OCI-M2 (cell line): Measurements from ENCODE around the gene RPS6KA3.
"Not testable (repeated sequence)": the region's sequence is repeated elsewhere in the genome, so short reads cannot be mapped to it uniquely, and the experiment has no call there.

Experiments used
- DNase-seq: peaks from one replicate; lab custom pipeline; 2025; ENCODE audit not compliant: unreplicated experiment; lab: John Stamatoyannopoulos, UW

RPS6KA3 gene

DNA sequence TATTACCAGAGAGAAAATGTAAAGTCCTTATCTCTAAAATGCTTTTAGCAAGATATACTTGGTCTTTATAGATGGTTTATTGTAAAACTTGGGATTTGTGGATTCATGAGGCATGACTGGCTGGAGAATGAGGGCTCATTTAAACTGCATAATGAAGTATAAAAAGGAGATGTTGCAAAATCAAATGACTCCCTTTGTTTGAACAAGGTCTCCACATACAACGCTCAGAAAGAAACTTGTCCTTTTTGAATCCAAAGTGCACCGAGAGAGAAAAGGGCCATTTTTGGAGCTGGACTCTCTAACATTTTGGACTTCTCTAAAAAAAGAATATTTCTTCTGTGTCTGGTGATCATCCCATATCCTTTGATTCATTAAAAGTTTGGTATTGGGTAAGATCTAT lies 117.4 kb downstream of the RPS6KA3 start:
- DNase-seq, result no peak

DNA sequence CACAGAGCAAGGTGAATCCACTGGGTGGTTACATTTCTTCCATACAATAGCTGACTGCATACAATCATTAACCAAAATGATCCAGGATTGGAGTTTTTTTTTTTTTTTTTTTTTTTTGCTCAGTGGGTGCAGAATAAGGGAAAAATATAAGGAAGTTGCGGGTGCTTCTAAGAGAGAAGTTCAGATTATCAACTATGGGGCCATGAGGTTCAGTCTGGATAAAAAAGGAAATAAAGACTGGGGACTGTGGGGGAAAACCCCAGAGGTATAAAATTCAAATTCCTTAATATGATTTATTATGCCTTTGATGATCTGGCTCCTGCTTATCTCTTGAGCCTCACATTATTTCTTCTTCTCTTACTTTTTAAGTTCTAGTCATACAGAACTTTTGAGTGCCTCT lies 119.1 kb downstream of the RPS6KA3 start:
- no peak for DNase-seq

DNA sequence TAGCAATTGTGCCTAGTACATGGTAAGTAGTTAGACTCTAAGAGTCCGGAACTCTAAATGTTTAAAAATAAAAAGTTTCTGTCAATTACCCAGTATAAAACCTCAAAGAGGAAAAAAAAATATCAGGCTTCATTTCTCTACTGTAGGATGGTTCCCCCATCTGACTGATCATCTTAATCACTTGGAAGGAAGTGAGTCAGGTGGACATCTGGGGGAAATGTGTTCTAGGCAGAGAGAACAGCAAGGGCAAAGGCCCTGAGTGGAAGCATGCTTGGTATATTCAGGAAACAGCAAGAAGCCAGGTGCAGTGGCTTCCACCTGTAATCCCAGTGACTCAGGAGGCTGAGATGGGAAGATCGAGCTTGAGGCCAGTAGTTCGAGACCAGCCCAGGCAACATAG lies 122.2 kb downstream of the RPS6KA3 start:
- DNase-seq, result no peak

DNA sequence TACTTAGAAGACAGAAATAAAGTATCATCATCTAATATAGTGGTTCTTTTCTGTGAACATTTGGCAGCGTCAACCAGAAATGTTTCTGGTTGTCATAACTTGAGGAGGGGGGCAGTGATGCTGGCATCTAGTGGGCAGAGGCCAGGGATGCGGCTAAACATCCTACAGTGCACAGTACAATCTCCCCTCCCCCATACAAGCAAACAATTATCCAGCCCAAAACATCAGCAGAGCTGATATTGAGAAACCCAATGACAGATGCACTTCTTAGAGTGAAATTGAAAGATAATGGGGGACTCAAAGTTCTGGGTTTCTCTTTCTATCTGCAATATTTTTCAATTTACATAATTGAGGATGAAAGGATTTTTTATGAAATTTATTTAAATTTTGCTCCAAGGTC lies 123.1 kb downstream of the RPS6KA3 start:
- DNase-seq, result no peak

DNA sequence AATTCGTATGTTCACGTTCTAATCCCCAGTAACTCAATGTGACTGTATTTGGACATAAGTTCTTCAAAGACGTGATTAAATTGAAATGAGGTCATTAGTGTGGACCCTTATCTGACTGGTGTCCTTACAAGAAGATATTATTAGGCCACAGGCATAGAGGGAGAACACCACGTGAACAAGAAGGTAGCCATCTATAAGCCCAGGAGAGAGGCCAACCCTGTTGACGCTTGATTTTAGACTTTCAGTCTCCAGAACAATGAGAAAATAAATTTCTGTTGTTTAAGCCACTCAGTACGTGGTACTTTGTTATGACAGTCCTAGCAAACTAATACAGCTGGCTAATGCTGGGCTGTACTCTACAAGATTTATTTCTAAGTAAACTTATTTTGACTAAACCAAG lies 123.6 kb downstream of the RPS6KA3 start:
- no peak for DNase-seq

DNA sequence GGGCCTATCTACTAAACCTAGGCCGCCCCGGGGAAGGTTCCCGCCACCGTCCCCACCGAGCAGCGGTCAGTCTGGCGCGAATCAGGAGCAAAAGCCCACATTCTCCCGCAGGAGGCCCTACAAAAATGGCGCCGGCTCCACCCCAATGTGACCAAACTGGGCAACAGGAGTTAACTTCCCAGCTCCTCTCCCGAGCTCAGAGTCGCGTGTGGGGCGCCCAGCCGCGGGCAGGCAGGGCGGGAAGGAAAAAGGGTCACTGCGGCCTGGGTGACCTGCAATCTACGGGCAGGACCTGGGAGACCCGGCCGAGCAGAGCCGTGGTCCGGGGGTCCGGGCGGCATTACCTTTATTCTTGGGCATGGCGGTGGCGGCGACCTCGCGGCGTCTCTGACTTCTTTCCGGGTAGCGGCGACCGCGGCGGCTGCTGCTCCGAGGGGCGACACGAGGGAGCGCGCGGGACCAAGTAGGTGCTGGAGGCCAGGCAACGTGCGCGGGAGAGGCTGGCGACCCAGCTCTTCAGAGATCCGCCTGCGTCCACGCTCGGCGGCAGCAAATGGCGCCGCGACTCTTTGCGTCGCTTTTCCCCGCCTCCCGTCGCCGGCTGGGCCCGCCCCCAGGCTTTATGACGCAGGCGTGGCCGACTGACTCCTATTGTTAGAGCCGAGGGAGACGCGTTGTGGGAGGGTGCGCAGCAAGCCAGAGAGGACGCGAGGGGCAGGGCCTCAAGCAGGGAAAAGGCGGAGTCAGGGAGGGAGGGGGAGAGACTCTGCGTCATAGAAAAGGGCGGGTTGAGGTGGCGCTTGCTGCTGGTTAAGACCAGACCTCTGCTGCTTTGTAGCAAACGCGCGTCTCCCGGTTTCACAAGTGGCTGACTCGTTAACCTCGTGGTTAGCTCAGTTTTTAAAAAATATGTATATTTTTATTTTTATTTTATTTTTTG lies 125.2 kb downstream of the RPS6KA3 start, which contains the start of gene EIF1AX:
Gene EIF1AX, minus strand, starts transcription at position 558 of the 940 bp plus-strand sequence. Its CDS starts 198 bp downstream, at position 360.
- peak; percentile 81 for DNase-seq

DNA sequence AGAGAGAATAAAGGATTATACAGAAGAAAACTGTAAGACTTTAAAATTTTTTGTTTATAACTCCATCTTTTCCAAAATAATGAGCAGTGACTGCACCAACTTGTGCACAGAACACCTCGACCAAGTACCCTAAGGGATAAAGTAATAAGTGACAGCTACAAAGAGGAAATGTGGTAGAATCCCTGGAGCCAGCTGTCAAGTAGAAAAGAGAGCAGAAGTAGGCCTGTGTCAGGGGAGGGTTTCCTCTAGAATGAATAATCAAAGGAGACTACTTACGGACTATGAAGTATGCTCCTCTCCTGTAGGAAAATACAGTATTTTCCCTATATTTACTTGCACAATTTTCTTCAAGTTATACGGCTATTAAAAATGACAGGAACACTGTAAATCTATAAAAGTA lies 126.3 kb downstream of the RPS6KA3 start:
- DNase-seq, result no peak

DNA sequence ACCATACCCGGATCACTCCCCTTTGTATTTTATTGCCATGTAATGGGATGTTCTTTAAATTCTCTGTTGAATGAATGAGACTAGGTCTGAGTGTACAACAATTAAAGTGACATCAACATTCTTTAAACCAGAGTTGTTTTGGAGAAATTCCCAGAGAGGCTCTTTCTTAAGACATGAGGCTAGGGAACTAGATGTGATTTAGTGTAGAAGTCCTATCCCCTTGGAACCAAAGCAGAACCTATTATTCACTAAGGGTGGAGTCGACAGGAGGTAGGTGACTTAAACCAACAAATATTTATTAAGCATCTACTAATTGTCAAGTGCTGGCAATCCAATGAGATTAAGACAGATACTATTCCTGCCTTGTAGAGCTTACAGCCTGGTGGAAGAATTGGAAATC lies 126.7 kb downstream of the RPS6KA3 start:
- no peak for DNase-seq

DNA sequence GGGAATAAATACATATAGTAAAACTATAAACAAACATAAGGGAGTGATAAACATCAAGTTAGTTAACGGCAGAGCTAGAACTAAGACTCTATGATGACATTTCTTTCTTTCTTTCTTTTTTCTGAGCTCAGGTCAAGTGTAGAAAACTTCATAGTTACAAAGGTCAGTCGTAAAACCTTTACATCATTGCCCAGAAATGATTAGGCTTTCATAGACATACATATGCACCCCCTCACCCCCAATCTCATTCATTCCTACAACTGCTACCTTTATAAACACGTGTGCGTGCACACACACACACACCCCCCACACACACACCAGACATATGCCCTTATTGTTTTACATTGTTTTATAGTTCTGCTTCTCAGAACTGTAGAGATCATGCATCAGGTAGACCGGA lies 130.8 kb downstream of the RPS6KA3 start:
- no peak for DNase-seq

DNA sequence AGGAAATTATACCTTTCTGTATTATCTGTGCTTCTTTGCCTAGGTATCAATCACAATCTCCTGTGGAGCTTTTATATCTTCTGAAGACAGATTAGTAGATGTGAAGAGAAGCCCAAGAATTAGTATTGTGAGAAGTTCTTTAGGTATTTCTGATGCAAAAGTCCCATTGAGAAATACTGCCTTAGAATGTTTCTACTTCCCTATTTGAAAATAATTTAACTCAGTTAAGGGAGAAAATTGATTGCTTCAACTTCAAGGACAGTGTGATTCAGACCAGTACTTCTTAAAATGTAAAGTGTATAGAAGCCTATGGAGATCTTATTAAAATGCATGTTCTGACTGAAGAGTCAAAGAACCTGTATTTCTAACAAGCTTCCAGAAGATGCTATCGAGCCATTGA lies 134.0 kb downstream of the RPS6KA3 start:
- no peak for DNase-seq

DNA sequence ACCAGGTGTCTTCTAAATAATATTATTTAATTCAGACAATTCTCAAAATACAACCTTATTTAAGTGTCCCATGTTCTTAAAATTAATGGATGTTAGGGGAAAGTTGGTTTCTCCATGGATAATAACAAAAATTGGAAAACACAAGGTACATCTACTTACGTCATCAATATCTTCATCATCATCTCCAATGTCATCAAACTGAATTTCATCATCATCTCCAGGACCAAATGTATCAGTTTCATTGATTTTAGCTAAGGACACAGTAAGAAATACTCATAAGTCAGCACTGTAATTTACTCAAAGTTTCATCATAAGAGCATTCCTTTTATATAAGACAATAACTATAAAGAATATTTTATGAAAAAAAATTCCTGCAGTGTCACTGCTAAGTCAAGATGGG lies 136.4 kb downstream of the RPS6KA3 start:
- DNase-seq, result no peak

DNA sequence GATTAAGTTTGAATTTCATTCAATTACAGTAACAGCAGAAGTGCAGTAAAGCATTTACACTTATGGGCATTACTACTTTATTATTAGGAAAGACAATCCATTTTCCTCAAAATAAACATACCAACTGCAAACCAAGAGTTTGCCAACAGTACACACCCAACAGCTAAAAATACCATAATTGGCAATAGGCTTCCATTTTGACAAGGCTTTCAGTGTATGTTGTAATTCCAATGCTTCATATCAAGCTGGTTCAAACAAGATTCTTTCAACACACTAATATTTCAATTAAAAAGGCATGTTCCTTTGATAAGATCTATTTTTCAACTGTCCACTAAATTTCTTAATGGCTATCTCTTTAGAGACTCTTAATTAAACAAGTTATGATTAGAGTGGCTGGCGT lies 137.2 kb downstream of the RPS6KA3 start:
- DNase-seq, result no peak

DNA sequence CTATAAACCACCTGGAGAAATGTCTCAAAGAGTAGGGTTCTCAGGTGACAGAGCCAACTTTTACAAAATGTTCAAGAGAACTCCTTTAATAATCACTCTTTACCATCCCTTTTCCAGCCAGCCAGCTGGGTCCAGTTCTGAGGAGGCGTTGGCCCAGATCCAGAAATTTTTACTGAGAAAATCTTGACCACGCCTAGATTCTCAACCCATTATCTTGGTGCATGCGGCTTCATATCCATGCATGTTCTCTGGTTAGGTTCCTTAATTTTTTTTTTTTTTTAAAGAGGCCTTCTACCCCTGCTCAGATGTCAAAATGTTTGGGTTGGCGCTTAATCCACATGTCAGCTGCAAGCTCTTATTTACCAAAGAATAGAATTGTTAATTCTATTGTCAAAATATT lies 138.0 kb downstream of the RPS6KA3 start:
- DNase-seq, result no peak

DNA sequence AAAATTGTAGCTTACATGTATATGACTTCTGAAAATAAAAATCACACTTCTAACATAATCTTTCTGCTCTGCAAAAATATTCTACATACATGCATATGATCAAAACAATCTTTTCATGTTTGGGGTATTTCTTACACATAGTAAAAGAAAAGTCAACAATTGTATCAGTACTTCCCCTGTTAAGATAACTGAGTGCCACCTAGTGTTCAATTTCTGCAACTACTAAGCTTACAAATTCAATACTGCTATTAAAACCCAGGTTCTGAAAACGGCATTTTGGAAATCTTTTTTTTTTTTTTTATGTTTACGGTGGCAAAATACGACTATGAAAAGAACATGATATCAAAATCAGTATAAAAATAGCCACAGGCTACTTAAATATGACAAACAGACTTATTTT lies 139.3 kb downstream of the RPS6KA3 start:
- DNase-seq, result not testable (repeated sequence)

DNA sequence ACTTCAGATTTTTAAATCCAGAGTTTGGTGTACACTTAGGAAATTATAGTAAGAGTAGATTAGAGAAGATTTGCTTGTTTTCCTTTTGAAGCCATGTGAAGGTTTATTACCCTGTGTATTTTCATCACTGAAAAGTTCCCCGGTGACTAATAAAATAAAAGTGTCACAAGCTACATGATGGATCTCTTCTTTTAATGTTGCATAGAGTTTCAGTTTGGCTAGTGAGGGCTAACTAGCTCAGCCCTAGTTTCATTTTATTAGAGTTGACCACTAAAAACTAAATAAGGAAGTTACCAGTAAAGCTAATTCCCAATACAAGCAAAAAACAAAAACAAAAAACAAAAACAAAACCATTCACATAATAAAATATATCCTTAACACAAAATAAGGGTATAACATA lies 139.9 kb downstream of the RPS6KA3 start:
- DNase-seq, result not testable (repeated sequence)

DNA sequence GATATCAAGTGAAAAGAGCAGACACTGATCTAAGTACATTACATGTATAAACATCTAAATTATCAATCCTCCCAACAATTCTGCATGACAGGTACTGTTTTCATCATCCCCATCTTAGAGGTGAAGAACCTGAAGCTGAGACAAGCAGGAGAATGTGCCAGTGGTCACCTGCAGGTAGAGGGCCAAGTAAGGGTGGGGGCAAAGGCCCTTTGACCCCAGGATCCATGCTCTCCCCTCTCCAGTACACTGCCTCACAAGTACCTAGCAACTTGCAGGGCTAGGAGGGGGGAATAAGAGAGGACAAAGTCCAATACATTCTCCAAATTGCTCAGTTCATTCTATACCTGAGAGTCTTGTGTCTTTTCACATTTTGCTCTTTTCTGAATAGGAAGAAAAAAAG lies 141.7 kb downstream of the RPS6KA3 start:
- no peak for DNase-seq

DNA sequence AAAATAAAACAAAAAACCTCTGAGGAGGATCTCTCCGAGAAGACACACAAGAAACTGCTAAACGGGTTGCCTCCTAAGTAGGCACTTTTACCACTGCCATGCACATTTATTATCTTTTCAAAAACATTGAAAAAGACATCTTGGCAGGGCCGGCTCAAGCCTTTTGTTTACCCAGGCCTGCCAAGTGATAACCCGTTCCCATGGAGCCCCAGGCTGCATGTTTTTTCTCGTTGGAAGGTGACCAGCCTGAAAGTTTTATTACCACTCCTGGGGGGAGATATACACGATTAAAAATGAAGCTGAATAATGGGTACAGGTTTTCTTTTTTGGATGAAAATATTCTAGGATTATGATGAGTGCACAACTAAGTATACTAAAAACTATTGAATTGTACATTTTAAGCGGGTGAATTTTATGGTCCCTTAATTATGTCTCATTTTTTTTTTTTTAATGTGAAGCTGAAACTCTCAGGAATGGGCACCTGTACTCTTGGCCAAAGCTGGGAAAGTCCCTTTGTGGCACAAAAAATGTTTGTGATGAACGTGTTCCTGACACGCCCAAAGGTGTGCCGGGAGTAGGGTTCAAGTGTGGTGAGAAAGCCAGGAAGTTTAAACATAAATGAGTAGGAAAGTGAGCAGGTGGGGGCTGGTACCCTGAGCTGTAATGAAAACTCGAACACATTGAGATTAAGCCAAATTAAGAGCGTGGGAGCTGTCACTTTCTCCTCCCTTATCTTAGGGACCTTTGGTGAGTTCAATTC lies 148.5 kb downstream of the RPS6KA3 start:
- no peak for DNase-seq

DNA sequence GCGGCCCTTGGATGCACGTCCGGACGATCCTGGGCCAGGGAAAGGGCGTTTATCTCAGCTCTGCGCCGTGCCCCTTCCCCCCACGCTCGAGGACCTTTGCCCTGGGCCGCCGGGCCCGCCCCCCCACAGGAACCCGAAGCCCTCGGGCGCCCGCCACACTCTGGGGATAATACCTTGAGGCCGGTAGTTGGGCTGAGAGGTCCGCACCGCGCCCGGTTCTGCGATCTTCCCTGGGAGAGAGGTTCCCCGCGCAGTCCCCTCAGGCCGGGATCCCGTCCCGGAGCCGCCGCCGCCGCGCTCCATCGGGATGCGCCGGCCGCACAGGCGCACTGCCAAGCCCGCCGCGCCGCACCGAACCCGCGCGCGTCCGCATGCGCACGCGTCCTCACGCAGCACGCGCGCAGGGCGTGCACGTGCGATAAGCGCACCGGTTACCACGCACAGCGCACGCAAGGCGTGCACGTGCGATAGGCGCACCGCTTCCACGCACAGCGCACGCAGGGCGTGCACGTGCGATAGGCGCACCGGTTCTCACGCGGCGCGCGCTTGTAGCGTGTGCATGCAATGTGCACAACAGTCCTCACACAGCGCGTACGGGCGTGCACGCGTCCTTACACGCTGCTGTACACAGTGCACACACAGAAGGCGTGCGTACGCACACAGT lies 150.0 kb downstream of the RPS6KA3 start, which contains the start of gene MAP7D2:
Gene MAP7D2, minus strand, starts transcription at position 331 of the 664 bp plus-strand sequence. Its CDS starts 28 bp downstream, at position 303.
- DNase-seq, result no peak

DNA sequence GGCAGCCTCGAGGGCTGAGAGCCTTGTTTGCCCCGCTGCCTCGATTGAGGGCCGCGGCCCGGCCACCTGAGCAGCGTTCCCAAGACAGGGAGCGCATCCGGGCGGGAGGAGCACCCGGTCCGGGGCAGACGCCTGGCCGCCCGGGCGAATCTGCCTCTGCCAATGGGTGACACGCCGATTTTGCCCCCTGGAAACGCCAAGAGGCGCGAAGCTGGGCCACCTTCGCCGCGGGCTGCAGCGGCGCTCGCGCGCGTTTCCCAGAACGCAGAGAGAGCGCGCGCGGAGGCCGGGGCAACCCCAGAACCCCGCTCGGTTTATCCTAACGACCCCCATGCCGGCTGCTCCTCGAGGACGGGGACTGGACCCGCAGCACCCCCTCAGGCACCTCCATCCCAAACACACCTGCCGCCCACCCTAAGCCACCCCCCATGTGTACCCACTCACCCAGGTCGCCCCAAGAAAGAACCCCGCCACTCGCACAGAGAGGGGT lies 150.6 kb downstream of the RPS6KA3 start:
- DNase-seq, result no peak

DNA sequence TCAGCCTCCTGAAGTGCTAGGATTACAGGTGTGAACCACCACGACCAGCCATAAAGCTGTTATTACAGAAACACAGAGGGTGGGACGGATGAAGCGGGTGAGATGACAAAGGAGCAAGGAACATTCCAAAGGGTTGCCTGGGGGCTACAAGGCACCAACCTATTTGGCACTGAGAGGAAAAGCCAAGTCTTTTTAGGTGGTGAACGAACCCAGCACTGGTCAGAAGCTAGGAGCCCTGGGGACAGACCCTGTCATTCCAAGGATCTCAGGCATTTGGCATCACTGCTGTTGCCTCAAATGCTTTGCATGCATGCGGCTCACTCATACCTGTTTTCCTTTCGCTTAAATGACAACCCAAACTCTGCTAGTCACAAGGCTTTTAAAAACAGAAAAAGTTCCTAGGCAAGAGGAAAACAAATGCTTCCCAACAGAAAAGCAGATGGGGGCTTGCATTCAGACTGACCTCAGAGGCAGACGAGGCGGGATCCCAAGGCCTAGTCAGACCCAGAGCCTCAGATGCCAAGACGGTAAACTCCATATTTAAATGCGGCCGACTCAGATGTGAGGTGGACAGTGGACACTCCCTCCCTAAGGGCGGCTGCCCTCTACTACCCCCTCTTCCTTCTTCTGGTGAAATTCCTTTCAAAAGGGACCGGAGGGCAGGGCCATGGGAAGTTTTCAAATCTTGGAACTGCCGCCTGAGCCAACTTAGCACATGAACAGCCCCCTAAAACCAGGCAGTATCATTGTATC lies 154.5 kb downstream of the RPS6KA3 start:
- DNase-seq, result no peak

DNA sequence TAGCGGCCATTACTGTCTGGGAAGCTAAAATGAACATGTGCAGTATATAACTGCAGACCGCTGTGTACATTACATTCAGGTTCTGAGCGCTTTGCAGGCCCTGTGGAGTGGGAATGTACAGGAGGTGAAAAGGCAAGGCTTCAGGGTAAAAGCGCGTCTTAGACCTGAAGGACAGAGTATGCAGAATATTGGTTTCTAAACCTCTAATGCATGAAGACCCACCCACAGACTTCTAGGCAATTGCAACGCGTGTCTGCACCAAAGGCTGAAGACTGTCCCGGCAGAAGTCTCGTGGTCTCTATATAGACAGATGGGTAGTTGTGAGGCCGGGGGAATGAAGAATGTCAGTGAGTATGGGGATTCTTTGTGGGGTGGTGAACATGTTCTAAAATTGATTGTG lies 155.4 kb downstream of the RPS6KA3 start:
- DNase-seq, result no peak
